Measurements from ENCODE around the gene BMP8B. TPM values are rescaled to one million over a fixed set of nuclear protein-coding genes. Genes with fewer than 3 reads are reported as not detected.

BMP8B gene
- total and polyA plus RNA-seq, 2 of the 8 experiments (the other 6 are each of a cell fraction or from before 2014, with no cell fraction given): 0.37 to 0.50 TPM

DNA sequence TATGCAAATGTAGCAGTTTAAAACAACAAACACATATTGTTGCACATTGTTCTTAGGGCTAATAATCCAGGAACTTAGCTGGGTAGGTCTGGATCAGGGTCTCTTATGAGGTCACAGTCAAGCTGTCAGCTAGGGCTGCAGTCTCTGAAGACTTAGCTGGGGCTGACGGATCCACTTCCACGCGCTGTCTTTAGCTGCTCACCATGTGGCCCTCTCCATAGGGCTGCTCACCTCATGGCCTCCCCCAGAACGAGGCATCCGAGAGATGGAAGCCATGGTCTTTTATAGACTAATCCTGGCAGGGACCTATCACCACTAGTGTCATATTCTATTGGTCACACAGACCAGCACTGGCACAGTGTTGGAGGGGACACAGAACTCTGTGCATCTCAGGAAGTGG is 8.8 kb downstream of the BMP8B start (continued):
- TF ChIP-seq SIX5 (IDR thresholded peaks at IDR 0.05; ENCODE audit: low read depth, low read length): no peak
- no peak for TF ChIP-seq CHD2 (IDR thresholded peaks at IDR 0.05; ENCODE audit: low read length)
- no peak for TF ChIP-seq SIRT6 (IDR thresholded peaks at IDR 0.05; ENCODE audit: low read length)
- TF ChIP-seq, protein P1, sequence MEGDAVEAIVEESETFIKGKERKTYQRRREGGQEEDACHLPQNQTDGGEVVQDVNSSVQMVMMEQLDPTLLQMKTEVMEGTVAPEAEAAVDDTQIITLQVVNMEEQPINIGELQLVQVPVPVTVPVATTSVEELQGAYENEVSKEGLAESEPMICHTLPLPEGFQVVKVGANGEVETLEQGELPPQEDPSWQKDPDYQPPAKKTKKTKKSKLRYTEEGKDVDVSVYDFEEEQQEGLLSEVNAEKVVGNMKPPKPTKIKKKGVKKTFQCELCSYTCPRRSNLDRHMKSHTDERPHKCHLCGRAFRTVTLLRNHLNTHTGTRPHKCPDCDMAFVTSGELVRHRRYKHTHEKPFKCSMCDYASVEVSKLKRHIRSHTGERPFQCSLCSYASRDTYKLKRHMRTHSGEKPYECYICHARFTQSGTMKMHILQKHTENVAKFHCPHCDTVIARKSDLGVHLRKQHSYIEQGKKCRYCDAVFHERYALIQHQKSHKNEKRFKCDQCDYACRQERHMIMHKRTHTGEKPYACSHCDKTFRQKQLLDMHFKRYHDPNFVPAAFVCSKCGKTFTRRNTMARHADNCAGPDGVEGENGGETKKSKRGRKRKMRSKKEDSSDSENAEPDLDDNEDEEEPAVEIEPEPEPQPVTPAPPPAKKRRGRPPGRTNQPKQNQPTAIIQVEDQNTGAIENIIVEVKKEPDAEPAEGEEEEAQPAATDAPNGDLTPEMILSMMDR (IDR thresholded peaks at IDR 0.05; ENCODE audit: control extremely low read depth in 1 of 3, insufficient read depth in 1 of 3, low read depth in 1 of 3, low read length in 3 of 3): no peak
- TF ChIP-seq, protein P2, sequence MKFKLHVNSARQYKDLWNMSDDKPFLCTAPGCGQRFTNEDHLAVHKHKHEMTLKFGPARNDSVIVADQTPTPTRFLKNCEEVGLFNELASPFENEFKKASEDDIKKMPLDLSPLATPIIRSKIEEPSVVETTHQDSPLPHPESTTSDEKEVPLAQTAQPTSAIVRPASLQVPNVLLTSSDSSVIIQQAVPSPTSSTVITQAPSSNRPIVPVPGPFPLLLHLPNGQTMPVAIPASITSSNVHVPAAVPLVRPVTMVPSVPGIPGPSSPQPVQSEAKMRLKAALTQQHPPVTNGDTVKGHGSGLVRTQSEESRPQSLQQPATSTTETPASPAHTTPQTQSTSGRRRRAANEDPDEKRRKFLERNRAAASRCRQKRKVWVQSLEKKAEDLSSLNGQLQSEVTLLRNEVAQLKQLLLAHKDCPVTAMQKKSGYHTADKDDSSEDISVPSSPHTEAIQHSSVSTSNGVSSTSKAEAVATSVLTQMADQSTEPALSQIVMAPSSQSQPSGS (IDR thresholded peaks at IDR 0.05; ENCODE audit: low read length): no peak
- no peak for TF ChIP-seq CREB1 (IDR thresholded peaks at IDR 0.05)
